ENCODE results near the gene ALDH3B1.
"Not testable (repeated sequence)": the region's sequence is repeated elsewhere in the genome, so short reads cannot be mapped to it uniquely, and the experiment has no call there.

Gene ALDH3B1

DNA sequence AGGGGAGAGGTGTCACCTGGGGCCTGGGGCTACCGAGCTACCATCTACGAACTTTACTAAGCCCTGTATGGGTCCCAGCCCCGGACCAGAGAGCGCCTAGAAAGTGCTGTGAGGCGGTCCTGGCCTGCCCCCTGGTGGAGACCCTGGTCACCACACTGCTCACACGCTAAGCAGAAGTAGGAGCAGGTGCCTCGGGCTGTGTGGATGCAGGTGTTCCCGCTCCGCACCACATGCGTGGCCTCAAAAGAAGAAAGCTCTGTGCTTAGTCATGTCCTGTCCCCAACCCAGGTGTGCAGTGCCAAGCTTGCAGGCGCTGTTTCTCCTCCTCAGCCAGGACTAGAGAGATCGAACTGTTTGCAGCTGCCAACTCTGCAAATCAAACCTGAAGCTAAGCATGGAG is 16.3 kb upstream of the ALDH3B1 start:
- peak; percentile 60 for TF ChIP-seq CTCF (IDR thresholded peaks at IDR 0.05; ENCODE audit: control insufficient read depth, extremely low read depth, insufficient read depth)
- DNase-seq (ENCODE audit: low read depth): not testable (repeated sequence)

GRCh38 chr11:67994387-67994786 is 15.7 kb upstream of the ALDH3B1 start:
- DNase-seq (ENCODE audit: low read depth); H3K4me3 ChIP-seq (ENCODE audit: low read depth, low read length): not testable (repeated sequence)

More for the DNA sequence above, 16.3 kb upstream of the ALDH3B1 start:
- not testable (repeated sequence) for H3K4me3 ChIP-seq (ENCODE audit: low read depth, low read length)

- H3K4me3 ChIP-seq (ENCODE audit: low read depth, low read length); DNase-seq (ENCODE audit: low read depth): not testable (repeated sequence)
Measured at GRCh38 chr11:67995129-67995528, 15.0 kb upstream of the ALDH3B1 start.

GRCh38 chr11:67995579-67995978 is 14.5 kb upstream of the ALDH3B1 start:
- not testable (repeated sequence) for DNase-seq (ENCODE audit: low read depth); H3K4me3 ChIP-seq (ENCODE audit: low read depth, low read length)

DNA sequence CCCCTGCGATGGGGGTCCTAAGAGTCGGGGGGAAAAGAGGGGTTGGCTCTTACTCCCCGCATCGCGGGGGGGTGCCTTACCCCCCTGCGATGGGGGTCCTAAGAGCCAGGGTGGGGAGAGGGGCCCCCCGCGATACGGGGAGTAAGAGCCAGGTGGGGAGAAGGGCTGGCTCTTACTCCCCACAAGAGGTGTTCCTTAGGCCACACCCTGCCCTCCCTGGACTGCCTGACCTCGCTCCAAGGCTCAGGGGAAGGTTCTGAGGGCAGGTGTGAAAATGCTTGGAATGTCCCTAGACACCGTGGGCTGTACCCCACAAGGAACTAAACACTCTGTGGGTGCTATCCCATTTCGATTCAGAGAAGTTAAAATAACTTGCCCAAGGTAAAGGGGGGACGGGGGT is 14.1 kb upstream of the ALDH3B1 start:
- DNase-seq (ENCODE audit: low read depth): no peak
- H3K4me3 ChIP-seq (ENCODE audit: low read depth, low read length): no peak overlapping the region
- no peak for TF ChIP-seq CTCF (IDR thresholded peaks at IDR 0.05; ENCODE audit: control insufficient read depth, extremely low read depth, insufficient read depth)

DNA sequence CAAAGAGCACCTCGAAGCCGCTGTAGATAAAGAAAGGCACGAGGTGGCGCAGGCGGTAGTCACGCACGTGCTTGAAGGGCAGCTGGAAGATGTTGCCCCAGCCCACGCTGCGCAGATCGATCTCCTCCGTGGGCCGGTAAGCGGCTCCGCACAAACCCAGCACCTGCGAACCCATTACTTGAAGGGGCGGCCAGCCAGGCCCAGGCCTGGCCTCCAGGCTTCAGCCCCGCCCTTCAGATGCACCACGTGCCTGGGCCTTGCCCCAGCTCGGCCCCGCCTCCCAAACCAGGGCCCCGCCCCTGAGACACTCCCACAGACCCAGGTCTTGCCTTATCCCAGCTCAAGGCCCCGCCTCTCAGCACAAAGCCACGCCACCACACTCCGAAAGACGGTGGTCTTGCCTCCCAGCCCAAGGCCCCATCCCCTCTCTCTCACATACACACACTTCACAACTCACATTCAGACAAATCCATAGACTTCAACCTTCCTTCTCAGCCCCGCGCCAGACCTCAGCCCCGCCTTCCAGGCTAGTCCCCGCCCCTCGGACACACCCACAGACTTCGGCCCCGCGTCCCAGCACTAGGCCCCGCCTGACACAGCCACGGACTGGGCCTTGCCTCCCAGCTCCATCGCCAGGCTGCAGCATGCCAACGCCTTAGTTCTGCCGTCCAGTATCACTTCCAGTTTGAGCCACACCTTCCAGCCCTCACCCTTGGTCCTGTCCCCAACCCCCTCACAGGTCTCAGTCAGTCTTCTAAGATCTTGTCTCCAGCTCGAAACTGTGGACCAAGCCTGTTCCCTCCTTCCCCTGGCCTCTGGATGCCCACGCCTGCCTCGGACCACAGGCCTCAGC is 13.3 kb upstream of the ALDH3B1 start:
- DNase-seq (ENCODE audit: low read depth): no peak
- H3K4me3 ChIP-seq (ENCODE audit: low read depth, low read length): no peak overlapping the region
- TF ChIP-seq CTCF (IDR thresholded peaks at IDR 0.05; ENCODE audit: control insufficient read depth, extremely low read depth, insufficient read depth): no peak

DNA sequence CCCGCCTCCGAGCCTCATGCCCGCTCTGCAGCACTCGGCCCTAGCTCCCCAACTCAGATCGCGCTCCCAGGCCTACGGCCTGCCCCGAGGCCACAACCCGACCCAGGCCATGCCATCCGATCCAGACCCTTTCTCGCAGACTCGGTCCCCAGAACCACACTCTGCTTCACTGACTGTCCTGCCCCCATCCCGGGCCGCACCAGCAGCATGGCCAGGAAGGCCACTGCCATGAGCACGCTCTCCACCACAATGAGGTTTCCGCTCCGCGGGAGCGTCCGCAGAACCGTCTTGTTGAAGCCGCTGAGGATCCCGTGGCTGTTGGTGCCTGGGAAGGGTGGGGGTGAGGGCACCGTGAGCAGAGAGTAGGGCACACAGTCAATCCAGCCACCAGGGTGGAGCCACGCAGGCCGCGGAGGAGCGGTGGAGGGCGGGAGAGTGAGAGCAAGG is 12.6 kb upstream of the ALDH3B1 start:
- DNase-seq (ENCODE audit: low read depth): no peak
- H3K4me3 ChIP-seq (ENCODE audit: low read depth, low read length): no peak overlapping the region
- no peak for TF ChIP-seq CTCF (IDR thresholded peaks at IDR 0.05; ENCODE audit: control insufficient read depth, extremely low read depth, insufficient read depth)

- no peak for DNase-seq (ENCODE audit: low read depth)
- H3K4me3 ChIP-seq (ENCODE audit: low read depth, low read length): no peak overlapping the region
Measured at GRCh38 chr11:67998150-67999045, 11.7 kb upstream of the ALDH3B1 start.

More at GRCh38 chr11:67998150-67999045, 11.7 kb upstream of the ALDH3B1 start:
- TF ChIP-seq CTCF (IDR thresholded peaks at IDR 0.05; ENCODE audit: control insufficient read depth, extremely low read depth, insufficient read depth): no peak
